Hippocampal formation (tissue), 2 donors: Measurements from ENCODE around the gene CADM1.

ENCODE experiments used
- DNase-seq, 2 donors: peaks; one replicate each; lab custom pipeline; 2025; lab: John Stamatoyannopoulos, UW

CADM1 gene

DNA sequence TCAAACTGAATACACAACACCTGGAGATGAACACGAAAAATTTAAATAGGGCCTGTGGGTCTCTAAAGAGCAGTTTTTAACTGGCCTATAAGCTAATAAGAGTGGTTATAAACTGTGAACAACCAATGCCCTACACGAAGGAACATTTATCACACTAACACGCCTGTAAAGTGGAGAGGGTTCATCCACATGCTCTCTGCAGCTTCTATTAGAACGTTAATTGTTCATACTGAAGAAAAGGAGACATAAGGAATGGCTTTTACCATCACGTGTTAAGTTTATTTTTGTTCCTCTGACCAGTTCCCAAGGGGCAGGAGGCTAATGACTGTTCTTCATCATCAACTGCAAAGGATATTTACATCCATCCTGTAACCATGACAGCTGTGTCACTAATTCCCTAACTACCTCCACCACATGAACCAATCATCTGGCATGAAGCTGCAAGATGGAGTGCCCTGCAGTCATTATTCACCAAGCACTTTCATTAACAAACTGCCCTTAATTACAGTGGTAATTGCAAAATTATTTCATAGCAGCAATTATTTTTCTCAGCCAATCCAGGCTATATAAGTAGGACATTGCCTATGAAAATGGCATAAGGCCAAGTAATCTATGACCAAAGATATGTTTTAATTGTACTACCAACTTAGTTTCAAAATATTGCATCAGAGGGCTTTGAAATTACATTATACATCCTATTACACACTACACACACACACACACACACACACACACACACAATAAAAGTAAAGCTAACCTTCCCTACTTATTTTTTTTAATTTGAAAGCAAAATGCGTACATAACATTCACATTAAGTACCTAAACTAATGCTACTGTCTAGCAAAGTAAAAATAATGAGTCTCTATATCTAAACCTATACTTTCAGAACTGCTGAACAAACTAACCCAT lies 186.7 kb downstream of the CADM1 start:
- no peak for DNase-seq

DNA sequence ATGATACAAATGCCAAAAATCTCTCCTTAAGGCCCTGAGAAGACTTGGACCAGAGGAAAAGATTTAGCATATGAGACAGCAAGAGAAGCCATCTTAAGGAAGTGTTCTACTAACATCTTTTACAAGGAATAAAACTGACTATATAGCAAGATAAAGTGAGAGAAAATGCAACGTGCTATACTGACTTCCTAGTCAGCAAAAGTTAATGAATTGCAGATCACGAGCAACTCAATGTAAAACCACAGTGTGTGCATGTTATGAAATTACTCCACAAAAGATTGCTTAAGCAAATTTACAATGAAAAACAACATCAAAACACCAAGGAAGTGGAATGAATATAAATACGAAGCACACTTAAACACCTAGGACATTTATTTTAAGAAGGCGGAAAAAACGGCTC lies 187.5 kb downstream of the CADM1 start:
- no peak for DNase-seq

DNA sequence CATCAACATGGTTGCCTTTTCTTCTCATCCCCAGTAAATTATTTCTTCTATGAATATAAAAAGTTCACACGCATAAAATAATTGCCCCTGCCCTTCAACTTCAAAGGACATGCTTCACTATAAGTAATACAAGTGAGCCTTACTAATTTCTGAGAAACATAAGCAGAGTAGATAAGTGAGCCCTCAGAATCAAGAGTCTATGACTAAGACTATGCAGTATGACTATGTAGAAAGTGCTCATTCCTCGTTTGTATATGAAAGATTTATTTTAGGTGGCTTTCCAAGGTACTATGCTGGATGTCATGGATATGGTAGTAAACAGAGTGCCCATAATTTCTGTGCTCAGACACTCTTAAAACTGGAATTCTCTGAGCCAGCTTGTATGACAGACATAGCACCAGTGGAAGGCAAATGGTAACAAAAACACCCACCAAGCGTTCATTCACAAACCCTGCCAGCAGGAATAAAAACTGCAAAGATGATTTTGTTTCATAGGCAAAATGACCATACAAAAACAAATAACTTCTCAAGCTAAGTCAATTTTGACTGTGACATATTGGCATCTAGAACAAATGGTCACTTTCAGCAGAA lies 189.8 kb downstream of the CADM1 start:
- no peak for DNase-seq

DNA sequence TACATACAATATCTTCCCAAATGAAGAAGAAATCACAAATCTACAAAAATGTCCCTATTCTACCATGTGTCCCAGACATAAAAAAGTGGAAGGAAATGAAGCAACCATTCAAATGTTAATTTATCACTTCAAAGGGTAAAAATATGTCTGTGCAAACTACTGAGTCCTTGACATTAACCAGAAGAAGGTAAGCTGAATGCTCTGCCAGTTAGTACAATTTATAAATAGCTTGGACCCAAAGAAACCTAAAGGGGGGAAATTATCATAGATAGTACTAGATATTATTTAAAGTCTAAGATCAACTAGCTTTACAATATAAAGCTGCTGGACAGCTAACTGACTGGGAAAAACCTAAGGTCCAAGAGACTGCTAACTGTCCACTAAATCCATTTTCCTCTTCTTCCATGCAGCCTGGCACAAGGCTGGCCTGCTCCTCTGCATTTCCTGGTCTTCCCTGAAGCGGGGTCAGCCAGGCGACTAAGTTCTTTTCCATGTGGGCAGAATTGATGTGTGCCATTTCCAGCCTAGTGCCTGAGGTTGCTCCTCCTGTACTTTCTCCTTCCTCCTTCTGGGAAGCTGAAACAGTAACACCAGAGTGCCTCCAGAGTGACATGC lies 190.9 kb downstream of the CADM1 start:
- no peak for DNase-seq

GRCh38 chr11:115311949-115312348 lies 192.3 kb downstream of the CADM1 start:
- no peak for DNase-seq

- no peak for DNase-seq
These were observed 197.5 kb downstream of the CADM1 start for GRCh38 chr11:115306689-115307088.

DNA sequence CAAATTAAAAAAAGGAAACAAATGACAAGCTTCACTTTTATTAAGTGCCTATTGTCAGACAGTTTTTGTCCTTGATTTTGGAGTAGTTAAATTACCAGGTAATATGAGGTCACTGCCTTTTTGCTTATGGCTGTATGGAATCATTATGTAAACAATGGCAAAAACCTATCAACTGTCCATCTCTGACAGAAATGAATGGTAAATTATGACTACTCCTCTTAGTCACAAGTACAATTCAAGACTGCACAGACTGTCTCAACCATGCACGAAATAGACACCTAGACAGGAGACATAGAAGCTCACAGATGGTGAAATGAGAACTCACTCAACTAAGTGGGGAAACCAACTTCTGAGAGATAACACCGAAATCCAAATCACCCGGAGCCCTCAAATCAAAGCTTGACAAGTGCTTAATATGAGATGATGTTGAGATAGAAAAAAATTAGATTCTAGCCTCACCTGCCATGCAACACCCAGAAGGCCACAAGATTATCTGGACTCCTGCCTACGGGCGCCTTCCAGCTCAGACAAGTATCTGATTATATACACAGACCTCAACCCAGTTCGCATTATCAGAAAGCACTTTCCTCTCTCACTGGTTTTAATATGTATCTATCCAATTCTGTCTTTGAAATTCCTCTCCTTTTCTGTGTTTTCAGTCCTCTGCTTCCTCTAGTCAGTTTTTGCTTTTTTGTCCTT lies 199.3 kb downstream of the CADM1 start:
- no peak for DNase-seq

- no peak for DNase-seq
These were observed 200.2 kb downstream of the CADM1 start for GRCh38 chr11:115303929-115304531.

GRCh38 chr11:115302946-115303703 lies 201.1 kb downstream of the CADM1 start:
- no peak for DNase-seq

DNA sequence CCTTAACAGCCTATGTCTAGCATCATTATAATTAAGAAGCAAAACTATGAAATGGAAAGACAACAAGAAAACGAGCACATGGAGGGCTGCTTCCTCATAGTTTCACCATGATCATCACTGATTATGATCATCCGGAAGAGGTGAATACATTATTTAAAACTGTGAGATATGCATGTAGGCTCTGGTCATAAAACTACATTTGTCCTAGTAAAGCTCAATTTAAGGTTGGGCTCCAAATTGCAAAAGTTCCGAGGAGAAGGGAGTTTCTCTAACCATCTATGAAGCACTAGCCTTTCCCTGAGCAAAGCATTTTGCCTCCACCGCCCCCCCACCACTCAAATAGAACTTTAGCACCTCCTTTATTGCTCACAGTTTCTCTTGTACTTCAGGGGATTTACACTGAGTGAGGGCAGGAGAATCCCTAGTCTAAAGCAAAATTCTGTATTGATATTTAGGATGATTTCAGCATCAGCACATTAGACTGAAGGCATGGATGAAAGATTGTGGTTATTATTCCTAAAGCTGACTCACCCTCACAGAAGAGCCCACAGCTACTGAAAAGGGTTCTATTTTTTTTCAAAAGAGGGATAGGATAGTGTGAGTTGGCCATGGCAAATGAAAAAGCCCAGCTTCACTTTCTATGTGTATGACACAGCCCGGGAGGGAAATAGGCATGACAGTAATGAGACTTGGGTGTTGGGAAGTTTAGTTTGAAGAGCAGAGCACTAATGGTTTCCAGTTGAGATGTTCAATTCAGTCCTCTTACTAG lies 203.4 kb downstream of the CADM1 start:
- no peak for DNase-seq

DNA sequence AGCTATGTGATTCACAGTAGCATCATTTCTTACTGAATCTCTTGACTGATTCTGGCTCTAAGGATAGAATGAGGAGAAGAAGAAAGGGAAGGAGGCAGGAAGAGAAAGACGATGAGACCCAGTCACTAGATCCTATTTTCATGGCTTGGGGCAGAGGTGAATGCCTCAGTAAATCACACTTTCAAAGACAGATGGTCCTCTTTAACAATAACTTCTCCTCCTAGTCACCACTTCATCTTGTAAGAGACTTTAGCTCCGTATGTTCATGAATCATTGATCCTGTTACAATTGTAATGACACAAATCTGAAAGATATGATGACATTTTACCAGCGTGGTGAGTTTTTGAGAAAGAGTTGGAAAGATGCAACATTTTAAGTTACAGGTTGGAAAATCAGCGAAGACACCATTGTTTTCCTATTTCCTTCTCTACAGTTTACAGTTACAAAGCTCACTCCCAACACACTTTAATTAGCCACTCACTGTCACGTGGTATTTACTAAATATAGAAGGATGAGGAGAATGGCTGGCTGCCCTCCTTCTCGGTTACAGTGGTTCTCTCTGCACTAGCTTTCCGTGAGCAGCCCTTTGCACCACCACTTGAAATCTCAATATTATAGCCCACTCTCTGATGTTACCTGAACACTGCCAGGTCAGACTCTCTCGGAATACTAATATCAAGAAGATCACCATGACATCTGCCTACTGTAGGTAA lies 205.8 kb downstream of the CADM1 start:
- no peak for DNase-seq

DNA sequence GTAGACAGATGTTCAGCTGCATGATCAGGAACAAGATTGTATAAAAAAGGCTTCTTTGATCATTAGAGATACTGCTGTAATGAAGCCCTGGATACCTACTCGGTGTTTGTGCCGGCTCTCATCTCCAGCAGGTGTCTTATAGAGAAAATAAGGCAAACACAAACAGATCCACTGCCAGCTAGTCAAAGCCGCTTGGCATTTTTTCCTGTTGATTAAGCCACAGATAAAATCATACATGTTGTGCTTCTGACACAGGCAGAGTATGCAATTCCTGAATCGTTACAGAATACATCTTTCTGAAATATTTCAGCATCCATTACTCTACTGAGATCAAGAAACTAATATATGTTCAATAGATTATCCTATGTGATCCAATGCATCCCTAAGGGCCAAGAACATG lies 206.9 kb downstream of the CADM1 start:
- no peak for DNase-seq

GRCh38 chr11:115291325-115291724 lies 212.9 kb downstream of the CADM1 start:
- no peak for DNase-seq

DNA sequence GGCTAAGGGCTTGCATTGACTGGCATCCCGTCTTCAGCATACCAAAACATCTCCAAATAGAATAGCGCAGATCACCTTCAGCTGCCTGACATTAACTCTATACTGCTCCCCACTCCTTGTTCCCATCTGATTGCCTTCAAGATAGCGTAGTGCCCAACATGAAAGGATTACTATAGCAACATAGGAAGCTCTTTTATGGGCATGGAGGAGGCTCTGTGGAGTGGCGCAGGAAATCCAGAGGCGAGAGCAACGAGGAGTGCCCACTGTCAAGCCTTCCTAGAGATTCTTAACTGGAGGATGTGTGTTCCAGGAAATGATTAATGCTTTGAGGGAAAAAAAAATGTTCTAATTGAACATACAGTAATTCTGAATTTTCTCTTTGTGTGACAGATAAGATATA lies 213.3 kb downstream of the CADM1 start:
- no peak for DNase-seq

GRCh38 chr11:115290479-115290878 lies 213.7 kb downstream of the CADM1 start:
- no peak for DNase-seq

- no peak for DNase-seq
These were observed 216.9 kb downstream of the CADM1 start for GRCh38 chr11:115287266-115287665.

- DNase-seq = no peak
These were observed 217.6 kb downstream of the CADM1 start for GRCh38 chr11:115286614-115287013.

DNA sequence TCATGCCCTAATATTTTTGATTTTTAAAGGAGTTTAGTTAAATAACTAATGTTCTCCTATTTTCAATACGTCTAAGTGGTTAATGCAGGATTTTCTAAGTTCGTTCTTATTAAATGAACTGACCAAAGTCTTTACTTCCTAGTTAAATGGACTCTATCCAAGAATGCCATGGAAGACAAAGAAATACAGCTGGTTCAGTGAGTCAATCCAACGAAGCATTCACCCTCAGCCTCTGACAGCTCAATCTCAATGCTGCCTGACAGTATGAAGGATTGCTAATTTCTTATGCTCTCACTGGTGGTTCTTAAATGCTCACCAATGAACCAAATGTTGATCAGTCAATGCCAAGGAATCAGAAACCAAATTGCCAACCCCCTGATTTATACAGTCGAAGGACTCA lies 219.4 kb downstream of the CADM1 start:
- no peak for DNase-seq

GRCh38 chr11:115282923-115283322 lies 221.3 kb downstream of the CADM1 start:
- no peak for DNase-seq

DNA sequence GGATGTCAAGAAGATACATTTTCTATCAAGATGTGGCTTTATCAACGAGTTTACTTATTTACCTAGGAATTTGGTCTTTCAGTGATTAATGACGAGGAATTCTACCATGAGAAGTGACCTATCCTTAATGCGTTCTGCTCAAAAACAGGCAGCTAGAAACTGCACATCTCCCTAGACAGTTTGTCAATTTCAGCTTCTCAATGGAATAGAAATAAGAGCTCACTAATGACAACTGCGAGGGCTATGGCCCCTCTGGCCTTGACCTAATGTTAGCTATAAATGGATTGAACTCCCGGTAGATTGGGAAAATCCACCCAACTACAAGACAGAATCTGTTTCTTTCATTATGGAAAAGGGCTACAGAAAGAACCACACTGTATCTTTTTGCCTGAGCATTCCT lies 223.4 kb downstream of the CADM1 start:
- DNase-seq = no peak
